Sciatic nerve (tissue), 2 donors: ENCODE measurements around the gene EPSTI1. TPM values are rescaled to one million over a fixed set of nuclear protein-coding genes. Genes with fewer than 3 reads are reported as not detected.
"Not testable (repeated sequence)": the region's sequence is repeated elsewhere in the genome, so short reads cannot be mapped to it uniquely, and the experiment has no call there.

ENCODE experiments used
- ATAC-seq: fragments of 200-7000 bp; cut with Tn5 transposase; one replicate; pipeline ENCODE4 v1.9.1; 2020; ENCODE audit warnings: mild to moderate bottlenecking, moderate library complexity
- DNase-seq: peaks from one replicate; pipeline ENCODE4 v3.0.0-alpha.2; 2020; ENCODE audit warnings: low spot score
- intact Hi-C: fragments of 100-400 bp; cut with DNase I; formaldehyde crosslinking; loops from one replicate; pipeline ENCODE4 v1.14.2; 2022
- total RNA-seq: library from RNA; stranded (reverse); fragmentation: NEBNext Ultra II Directional; extraction: Animal tissue kit (Norgen Biotek cat#: 25700); gene quantifications from one replicate; pipeline ENCODE4 v1.2.1, GENCODE V29; 2021
- donor health status: DM: no; HTN: no; CAD: no.
- donor health status: DM: no; HTN: no; CAD: no.

EPSTI1 gene
- total RNA-seq, 1 donor from 2014 or later, result 7.8 TPM

GRCh38 chr13:43006893-43007631 lies 15.0 kb upstream of the EPSTI1 start:
- intact Hi-C loops, result no loop called here
- no peak for ATAC-seq
- no peak for DNase-seq

GRCh38 chr13:43005460-43006236 lies 13.6 kb upstream of the EPSTI1 start:
- DNase-seq (no peak), ATAC-seq (no peak)

GRCh38 chr13:43003729-43004128 lies 11.7 kb upstream of the EPSTI1 start:
- intact Hi-C loops, result no loop called here
- ATAC-seq (no peak), DNase-seq (no peak)

More at GRCh38 chr13:43005460-43006236, 13.6 kb upstream of the EPSTI1 start:
- intact Hi-C loops, result no loop called here

- intact Hi-C loops, result no loop called here
- no peak for DNase-seq
- no peak for ATAC-seq
These were observed 11.0 kb upstream of the EPSTI1 start for GRCh38 chr13:43003010-43003409.

GRCh38 chr13:43002021-43002420 lies 10.0 kb upstream of the EPSTI1 start:
- intact Hi-C loops, result no loop called here
- ATAC-seq, result no peak
- DNase-seq, result no peak

- ATAC-seq (no peak), DNase-seq (no peak)
- intact Hi-C loops, result no loop called here
These were observed 8.6 kb upstream of the EPSTI1 start for GRCh38 chr13:43000676-43001075.

- intact Hi-C loops, result no loop called here
- DNase-seq, result no peak
- no peak for ATAC-seq
These were observed 7.5 kb upstream of the EPSTI1 start for GRCh38 chr13:42999491-42999890.

GRCh38 chr13:42997381-42997780 lies 5.3 kb upstream of the EPSTI1 start:
- DNase-seq (no peak), ATAC-seq (no peak)
- intact Hi-C loops, result no loop called here

GRCh38 chr13:42996584-42996983 lies 4.5 kb upstream of the EPSTI1 start:
- intact Hi-C loops, result no loop called here
- ATAC-seq, result no peak
- DNase-seq, result no peak

- no peak for ATAC-seq
- intact Hi-C loops, result no loop called here
- no peak for DNase-seq
These were observed 2.8 kb upstream of the EPSTI1 start for GRCh38 chr13:42994878-42995277.

GRCh38 chr13:42992764-42993122 lies 702 bp upstream of the EPSTI1 start:
- intact Hi-C loops, result no loop called here
- peak; percentile 13 for ATAC-seq
- DNase-seq, result no peak

GRCh38 chr13:42991233-42991897 lies 676 bp downstream of the EPSTI1 start:
- ATAC-seq, DNase-seq, intact Hi-C loops: not testable (repeated sequence)

- intact Hi-C loops, result no loop called here
- no peak for DNase-seq
- no peak for ATAC-seq
These were observed 1.5 kb downstream of the EPSTI1 start for GRCh38 chr13:42990291-42991232.

- DNase-seq, result no peak
- no peak for ATAC-seq
- intact Hi-C loops, result loop anchor here (10.0 kb wide), 1 partner anchor 1791 kb away; the partner anchor contains the start of gene KBTBD7
These were observed 5.9 kb downstream of the EPSTI1 start for GRCh38 chr13:42986176-42986574.

GRCh38 chr13:42985312-42986175 lies 6.5 kb downstream of the EPSTI1 start:
- no peak for DNase-seq
- peak; percentile 93 for ATAC-seq
- intact Hi-C loops, result loop anchor here (10.0 kb wide), 1 partner anchor 1791 kb away; the partner anchor contains the start of gene KBTBD7

GRCh38 chr13:42984691-42985090 lies 7.3 kb downstream of the EPSTI1 start:
- no peak for ATAC-seq
- intact Hi-C loops, result loop anchor here (10.0 kb wide), 1 partner anchor 1790 kb away; the partner anchor contains the start of gene KBTBD7

GRCh38 chr13:42984026-42984425 lies 8.0 kb downstream of the EPSTI1 start:
- ATAC-seq, result no peak
- no peak for DNase-seq
- intact Hi-C loops, result loop anchor here (10.0 kb wide), 1 partner anchor 1789 kb away; the partner anchor contains the start of gene KBTBD7

More at GRCh38 chr13:42984691-42985090, 7.3 kb downstream of the EPSTI1 start:
- no peak for DNase-seq
